GM19238 (cell line): ENCODE results near the gene KLHDC4.
"Not testable (repeated sequence)": the region's sequence is repeated elsewhere in the genome, so short reads cannot be mapped to it uniquely, and the experiment has no call there.

Source experiments
- DNase-seq: peaks from one replicate; pipeline ENCODE4 v3.0.0; 2011; ENCODE audit warnings: low spot score; ENCODE audit not compliant: insufficient read length

The KLHDC4 gene

DNA sequence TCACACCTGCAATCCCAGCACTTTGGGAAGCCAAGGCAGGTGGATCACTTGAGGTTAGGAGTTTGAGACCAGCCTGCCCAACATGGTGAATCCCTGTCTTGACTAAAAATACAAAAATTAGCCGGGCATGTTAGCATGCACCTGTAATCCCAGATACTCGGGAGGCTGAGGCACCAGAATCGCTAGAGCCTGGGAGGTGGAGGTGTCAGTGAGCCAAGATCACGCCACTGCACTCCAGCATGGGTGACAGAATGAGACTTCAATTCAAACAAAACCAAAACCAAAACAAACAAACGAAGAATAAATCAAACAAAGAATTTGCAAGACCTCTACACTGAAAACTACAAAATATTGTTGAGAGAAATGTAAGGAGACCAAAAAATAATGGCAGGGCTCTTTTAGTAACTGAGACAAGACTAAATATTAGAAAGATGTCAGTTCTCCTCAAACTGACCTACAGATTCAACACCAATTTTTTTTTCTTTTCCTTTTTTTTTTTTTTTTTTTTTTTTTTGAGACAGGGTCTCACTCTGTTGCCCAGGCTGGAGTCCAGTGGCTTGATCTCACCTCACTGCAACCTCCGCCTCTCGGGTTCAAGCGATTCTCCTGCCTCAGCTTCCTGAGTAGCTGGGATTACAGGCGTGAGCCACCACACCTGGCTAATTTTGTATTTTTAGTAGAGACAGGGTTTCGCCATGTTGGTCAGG is 23.1 kb upstream of the KLHDC4 start:
- DNase-seq, result not testable (repeated sequence)

DNA sequence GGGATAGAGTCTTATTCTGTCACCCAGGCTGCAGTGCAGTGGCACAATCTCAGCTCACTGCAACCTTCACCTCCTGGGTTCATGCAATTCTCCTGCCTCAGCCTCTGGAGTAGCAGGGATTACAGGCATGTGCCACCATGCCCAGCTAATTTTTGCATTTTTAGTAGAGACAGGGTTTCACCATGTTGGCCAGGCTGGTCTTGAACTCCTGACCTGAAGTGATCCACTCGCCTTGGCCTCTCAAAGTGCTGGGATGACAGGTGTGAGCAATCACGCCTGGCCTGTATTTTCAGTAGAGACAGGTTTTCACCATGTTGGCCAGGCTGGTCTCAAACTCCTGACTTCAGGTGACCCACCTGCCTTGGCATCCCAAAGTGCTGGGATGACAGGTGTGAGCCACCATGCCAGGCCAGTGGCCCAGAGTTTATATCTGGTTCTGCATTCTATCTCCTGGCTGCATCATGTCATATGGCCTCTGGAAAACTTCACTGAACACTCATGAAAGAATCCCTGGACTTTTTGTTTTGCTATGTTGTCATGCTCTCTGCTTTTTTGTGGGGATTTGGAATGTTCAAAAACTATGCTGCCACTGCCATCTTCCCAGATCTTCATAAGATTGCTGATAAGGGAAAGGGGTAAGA is 21.8 kb upstream of the KLHDC4 start:
- not testable (repeated sequence) for DNase-seq

DNA sequence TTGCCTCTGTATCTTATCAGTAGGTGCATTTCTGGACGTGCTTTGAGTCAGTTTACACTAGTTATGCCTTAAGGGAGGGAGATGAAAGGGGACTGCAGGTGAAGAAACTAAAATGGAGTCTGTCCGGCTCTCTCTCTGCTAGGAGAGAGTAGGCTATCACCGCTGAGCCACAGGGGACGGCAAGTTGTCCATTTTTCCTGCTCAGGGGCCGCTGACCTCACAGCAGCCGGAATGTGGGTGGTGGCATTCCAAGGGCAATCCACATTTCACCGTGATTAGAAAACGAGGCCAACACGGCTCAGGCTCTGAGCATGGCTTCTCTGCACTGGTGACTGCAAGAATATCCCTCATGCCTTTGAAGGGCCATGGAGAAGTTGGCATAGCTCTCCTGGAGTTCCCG is 19.0 kb upstream of the KLHDC4 start:
- DNase-seq, result no peak

DNA sequence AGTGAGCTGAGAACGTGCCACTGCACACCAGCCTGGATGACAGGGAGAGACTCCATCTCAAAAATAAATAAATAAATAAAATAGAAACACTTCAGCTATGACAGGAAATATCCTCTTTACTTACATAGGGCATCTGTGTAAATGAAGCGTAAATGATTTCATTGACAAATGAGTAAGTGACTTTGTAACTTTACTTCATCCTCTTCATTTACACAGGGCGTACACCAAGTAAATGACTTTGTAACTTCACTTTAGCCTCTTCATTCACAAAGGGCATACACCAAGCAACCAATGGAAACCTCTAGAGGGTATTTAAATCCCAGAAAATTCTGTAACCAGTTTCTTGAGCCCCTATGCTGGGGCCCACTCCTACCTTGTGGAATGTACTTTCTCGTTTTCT is 16.2 kb upstream of the KLHDC4 start:
- DNase-seq, result no peak

DNA sequence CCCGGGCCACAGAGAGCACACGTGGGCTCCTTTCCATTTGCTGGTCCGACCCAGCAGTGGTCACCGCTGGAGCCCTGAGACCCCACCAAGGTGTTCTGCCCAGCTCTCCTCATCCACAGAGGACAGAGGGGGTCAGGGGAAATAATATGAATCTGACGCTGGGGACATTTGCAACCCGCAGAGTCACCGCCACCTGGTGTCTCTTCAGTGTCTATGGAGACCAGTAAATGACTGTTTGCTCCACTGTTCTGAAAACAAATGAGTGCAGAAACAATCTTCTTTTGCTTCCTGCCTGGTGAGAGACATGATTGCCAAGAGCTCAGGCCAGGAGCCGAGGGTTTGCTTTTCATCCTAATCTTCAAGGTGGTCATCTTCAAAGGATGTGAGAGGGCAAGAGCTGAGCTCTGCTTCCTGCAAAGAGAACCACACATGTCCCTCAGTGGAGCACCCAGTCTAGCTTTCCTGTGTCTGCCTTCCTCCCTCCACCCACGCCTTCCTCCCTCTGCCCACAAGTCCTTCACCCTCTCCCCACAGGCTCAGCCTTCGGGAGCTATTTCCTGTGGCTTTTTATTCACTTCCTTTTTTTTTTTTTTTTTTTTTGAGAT is 14.7 kb upstream of the KLHDC4 start:
- peak; percentile 27 for DNase-seq

DNA sequence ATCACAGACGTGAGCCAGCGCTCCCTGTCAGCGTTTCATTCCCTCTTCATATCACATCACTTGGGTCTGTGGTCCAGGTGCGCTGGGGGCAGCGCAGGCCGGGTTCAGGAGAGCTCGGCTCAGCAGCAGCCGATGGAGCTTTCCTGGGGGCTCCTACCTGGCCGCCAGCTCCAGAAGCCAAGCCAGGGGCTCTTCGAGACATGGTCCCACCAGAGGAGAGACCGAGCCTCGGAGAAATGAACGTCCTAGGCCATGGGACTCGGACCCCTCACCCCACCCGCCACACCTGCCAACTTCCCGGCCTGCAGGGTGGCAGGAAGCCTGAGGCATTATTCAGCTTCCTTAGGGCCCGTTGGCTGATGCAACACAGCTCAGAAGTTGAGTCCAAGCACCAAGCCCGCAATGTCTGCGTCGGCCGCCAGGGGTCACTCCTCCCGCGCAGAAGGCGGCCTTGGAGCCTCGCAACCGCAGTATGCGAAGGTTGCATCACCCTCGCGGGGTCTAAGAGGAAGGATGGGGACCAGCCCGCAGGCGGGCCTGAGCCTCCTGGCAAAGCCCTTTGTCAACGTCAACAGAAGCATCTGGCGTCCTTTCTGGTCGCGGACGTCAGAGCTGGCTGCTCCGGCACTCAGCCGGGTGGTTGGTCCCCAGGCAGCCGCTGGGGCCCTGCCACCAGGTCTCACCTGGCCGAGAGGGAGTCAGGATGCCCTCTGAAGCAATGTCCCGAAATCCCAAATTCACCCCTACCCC is 13.2 kb upstream of the KLHDC4 start:
- peak; percentile 66 for DNase-seq

DNA sequence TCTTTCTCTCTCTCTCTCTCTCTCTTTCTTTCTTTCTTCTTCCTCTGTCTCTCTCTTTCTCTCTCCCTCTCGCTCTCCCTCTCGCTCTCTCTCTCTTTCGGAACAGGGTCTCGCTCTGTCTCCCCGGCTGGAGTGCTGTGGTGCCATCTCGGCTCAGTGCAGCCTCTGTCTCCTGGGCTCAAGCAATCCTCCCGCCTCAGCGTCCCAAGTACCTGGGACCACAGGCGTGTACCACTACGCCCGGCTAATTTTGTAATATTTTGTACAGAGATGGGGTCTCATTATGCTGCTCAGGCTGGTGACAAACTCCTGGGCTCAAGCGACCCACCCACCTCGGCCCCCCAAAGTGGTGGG is 12.7 kb upstream of the KLHDC4 start:
- DNase-seq, result no peak

DNA sequence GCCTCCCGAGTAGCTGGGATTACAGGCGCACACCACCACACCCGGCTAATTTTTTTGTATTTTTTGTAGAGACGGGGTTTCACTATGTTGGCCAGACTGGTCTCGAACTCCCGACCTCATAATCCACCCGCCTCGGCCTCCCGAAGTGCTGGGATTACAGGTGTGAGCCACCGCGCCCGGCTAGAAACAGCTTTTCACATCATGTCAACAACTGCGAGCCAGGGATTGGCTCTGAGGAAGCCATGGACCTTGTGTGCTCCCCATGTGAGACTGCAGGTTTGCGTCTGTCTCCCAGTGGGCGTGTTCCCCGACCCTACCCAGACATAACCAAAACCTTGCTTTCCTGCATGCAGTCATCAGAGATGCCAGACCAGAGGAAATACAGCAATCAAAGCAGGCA is 8.1 kb upstream of the KLHDC4 start:
- DNase-seq, result not testable (repeated sequence)

DNA sequence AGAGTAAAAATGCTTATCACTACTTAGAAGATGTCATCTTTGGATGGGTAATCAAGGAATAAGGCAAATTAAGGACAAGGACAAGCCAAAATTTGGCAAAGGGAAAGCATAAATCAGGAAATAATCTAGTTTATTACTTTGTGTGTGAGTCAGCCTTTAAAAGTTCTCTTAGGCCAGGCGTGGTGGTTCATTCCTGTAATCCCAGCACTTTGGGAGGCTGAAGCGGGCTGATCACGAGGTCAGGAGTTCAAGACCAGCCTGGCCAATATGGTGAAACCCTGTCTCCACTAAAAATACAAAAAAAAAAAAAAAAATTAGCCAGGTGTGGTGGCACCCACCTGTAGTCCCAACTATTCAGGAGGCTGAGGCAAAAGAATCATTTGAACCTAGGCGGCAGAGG is 1.7 kb upstream of the KLHDC4 start:
- DNase-seq, result not testable (repeated sequence)

DNA sequence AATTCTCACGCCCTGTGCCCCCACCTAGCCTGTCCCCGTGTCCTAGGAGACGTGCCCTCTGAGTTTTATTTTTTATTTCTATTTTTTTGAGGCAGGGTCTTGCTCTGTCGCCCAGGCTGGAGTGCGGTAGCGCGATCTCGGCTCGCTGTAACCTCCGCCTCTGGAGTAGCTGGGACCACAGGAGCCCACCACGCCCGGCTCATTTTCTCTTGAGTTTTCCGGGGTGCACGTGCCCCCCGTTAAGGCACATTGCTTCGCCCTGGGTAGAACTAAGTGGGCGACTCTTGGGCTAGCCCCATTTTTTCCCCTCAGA is 655 bp upstream of the KLHDC4 start:
- no peak for DNase-seq

DNA sequence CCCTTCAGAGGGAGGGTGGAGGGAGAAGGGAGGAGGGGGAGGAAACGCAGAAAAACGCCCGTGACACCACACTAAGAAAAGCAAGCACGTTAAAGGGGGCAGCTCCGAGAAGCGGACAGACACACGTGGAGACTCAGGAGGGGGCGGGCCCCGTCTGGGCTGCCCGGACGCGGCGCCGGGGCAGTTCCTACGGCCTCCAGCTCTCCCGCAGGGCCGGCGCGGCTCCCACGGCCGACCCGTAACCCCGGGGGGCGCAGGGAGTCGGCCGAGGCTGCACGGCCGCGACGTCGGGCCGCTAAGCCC is 362 bp downstream of the KLHDC4 start:
- peak; percentile 32 for DNase-seq

DNA sequence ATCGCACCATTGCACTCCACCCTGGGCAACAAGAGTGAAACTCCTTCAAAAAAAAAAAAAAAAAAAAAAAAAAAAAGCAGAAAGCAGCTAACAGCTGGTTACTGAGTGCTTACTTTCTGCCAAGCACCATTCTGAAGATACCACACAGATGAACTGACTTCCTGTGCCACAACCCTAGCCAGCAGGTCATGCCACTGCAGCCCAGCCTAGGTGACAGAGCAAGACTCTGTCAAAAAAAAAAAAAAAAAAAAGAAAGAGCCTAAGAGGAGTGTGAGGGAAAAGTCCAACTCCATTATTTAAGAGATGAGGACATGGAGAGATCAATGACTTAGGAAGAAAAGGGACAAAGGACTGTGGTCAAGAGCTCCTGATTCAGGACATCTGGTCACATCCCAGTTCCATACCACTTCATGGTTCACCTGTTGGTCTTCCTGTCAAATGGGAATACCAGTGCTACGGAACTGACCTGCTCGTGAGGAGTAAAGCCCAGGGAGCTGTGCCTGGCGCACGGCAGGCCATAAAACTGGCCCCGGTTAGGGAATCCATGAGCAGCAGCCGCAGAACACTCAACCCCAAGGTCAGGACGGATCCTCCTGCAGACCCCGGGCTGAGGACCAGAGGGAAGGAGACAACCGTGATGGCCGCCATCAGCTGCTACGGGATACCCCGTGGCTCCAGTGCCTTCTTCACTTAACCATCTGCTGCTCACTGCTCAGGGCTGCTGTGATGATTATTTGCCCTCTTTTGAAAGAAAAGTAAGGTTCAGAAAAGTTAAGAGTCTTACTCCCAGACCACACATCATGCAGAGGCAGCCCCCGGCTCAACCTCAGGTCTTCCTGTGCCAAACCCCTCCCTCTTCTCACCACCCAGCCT is 950 bp downstream of the KLHDC4 start:
- no peak for DNase-seq

DNA sequence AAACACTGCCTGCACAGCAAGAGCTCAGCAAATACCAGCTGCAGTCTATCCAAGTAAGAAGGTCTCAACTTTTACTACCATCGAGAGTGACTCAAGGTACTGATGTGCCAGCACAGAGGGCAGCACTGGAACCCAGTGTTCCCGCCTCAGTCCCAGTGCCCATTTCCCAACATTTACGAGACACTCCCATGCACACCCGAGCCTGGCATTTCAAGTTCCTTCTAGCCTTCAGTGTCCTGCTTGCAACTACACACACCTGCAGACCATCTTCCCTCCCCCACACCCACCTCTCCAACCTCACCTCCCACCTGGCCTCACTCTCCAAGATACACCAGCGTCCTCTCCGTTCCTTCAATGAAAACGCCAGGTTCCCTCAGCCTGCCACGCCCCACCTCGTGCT is 3.2 kb downstream of the KLHDC4 start:
- no peak for DNase-seq

DNA sequence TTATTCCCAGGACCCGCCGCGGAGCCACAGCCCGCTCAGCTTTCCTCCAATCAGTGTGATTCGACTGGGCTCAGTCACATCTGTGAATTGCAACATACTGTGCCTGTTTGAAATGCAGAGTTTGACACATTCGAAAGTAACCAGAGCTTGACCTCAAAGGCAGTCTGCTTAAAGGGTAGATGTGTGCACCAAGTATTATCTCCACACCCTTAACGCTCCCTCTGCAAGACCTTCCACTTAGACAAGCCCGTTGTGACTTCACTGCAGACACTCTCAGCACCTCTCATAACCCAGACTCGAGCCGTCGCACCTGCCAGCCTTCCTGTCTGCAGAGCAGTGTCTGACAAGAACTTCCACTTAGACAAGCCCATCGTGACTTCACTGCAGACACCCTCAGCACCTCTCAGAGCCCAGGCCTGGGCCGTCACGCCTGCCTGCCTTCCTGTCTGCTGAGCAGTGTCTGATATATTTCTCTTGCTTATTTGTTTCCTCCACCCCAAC is 3.7 kb downstream of the KLHDC4 start:
- no peak for DNase-seq

DNA sequence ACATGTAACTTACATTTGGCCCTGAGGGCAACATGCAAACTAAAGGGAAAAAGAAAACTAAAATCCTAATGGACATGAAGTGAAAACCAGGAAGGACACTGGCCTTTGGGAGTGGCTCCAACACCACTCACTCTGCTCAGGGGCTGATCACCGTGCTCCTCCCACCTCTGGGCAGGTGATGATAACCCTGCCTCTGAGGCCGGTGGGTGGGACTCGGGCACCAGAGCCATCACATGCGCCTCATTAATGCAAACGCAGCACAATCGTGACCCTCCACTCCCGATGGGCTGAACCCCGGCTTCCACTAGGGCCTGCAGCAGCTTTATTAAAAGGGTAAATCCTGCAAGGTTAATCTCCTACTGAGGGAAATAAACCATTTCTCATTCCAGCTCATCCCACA is 4.7 kb downstream of the KLHDC4 start:
- DNase-seq, result no peak

DNA sequence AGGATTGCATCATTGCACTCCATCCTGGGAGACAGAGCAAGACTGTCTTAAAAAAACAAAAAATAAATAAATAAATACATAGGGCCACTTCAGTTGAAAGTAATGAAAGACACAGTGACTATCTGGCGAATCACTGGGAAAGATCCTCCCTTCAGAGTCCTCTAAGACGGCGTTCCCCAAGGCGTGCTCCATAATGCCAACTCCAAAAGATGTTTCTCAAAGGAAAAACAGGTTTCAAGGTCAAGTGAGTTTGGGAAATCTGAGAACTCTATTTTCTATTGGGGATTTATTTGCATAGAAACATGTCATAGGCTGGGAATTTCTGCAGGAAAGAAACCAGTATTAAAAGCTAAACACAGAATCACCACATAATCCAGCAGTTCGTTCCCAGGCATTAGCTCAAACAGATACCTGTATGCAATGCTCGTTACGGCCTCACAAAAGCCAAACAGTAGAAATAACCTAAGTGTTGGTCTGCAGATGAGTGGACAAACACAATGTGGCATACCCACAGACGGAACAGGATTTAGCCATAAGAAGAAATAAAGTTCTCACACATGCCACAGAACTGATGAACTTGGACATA is 7.9 kb downstream of the KLHDC4 start:
- no peak for DNase-seq

DNA sequence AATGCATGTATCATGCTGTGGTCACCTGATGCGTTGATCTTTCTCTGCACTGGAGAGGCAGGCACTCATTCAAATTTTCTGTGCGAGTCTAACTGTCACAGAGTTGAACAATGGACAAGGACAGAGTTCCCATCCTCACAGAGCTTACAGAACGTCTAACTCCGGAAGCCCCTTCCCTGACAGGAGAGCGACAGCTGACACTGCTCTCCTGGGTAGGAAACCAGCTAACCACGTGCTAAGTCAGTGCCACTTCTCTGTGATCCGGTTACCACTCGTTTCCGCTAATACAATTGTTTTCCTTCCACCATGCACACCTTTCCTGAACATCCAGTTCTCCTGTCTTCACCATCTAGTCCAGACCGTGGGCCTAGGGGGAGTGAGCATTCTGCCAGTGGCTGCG is 11.3 kb downstream of the KLHDC4 start:
- no peak for DNase-seq

DNA sequence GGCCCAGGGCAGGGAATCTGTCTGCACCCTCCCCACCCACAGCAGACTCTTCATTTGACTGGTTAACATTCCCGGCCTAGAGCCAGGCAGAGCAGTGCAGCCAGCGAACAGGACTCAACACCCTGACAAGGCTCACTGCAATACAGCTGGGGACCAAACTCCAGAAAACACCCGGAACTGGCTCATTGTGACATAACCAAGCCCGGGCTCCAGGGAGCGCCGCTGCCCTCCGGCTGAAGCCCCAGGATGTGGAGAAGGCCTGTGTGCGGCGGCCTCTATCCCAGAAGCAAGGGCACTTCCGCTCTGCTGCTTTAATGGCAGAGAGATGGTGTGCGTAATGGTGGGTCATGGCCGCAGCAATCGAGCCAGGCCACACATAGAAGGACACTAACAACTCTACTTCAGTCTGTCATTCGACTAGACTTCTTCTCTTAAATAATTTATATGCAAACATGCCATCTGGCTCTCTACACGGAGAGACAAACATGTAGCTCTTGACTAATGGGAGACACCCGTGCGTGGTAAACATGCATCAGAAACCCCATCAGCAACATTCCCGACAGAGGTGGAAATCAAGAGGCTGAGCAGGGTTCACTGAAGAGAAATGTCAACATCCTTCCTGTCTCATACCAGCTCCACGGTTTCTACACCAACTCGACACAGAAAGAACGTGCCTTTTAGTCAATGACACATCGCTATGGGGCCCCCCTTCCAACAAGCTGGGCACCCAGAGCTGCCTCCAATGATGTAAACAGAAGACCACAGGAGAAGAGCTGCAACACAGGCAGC is 18.0 kb downstream of the KLHDC4 start:
- DNase-seq, result no peak

DNA sequence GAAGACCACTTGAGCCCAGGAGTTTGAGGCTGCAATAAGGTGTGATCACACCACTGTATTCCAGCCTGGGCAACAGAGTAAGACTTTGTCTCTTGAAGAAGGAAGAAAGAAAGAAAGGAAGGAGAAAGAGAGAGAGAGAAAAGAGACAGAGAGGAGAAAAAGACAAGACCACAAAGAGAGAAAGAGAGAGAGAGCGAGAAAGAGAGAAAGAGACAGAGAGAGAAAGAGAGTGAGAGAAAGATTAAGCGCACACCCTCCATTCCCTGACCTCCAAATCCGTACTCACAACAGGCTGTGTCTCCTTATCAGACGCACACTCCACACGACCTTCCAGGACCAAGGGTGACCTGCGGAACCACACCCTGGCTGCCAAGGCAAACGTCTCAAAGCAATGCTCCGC is 19.6 kb downstream of the KLHDC4 start:
- no peak for DNase-seq

DNA sequence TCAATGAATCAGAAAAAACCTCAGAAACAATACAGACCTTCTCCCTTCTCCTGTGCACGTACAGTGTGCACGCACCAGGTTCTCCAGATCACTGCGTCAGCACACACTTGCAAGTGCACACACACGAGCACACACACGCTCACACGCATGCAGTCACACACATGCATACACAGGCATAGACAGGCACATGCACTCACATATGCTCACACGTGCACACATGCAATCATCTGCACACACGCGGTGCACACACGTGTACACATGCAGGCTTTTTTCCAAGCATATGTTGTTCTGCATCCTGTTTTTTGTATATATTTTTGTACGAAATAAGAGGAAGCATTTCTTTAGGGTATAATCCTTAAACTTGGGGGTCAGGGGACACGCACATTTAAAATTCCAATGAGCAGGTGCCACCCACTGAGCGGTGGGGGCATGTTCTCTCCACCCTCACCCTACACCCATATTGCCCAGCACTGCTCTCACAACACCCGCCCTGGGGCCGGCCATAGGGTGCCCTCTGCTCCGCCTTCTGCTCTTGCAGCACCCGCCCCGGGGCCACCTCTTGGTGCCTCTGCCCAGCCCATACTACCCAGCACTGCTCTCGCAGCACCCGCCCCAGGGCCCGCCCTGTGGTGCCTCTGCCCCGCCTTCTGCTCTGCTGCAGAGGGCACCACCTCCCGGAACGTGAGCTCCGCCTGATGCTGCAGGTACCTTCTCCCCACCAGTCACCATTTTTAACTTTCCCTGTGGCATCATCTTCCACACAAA is 20.9 kb downstream of the KLHDC4 start:
- DNase-seq, result no peak
